Stimulated activated CD4-positive, alpha-beta T cell treated with anti-CD3 and anti-CD28 coated beads, Interleukin-1b, Interleukin-23, amount 100 ng/mL, for 1 hour (primary cell): ENCODE data around the gene CD3G.
"Not testable (repeated sequence)": the region's sequence is repeated elsewhere in the genome, so short reads cannot be mapped to it uniquely, and the experiment has no call there.

Source experiments
- DNase-seq, 2 donors: peaks; one replicate each; pipeline ENCODE4 v3.0.0-alpha.2; 2020; ENCODE audit warnings: low read depth in 2 of 2

The CD3G gene

GRCh38 chr11:118379497-118379896 lies 35.4 kb downstream of the CD3G start:
- no peak for DNase-seq

DNA sequence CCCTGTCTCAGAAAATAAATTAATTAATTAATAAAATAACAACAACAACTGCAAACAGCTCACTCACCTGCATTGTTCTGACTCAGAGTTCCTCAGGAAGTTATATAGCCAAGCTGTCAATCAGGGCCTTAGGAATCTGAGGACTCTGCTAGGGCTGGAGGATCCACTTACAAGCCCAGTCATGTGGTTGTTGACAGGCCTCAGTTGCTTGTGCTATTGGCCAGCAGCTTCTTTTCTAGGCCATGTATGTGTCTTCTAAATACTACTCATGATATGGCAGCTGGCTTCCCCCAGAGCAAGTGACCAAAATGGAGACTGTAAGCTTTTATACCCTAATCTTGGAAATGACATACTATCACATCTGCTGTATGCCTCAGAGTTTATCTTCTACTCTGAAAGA lies 36.4 kb downstream of the CD3G start:
- DNase-seq = no peak

DNA sequence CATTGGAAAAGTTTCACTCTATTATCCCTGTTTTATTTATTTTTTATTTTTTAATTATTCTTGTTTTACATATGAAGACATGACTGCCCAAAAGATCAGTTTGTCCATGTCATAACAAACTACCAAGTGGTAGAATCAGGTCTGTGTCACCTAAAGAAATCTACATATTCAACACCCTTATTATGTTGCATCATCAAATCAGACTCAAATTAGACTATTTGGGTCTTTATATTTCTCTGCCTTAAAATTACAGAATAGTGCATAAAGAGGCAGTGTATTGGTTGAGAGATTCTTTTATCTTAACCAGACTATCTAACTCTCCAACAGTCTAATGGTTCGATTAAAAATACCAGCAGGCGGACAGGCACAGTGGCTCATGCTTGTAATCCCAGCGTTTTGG lies 38.8 kb downstream of the CD3G start:
- DNase-seq = no peak

GRCh38 chr11:118383657-118384056 lies 39.5 kb downstream of the CD3G start:
- DNase-seq = no peak

DNA sequence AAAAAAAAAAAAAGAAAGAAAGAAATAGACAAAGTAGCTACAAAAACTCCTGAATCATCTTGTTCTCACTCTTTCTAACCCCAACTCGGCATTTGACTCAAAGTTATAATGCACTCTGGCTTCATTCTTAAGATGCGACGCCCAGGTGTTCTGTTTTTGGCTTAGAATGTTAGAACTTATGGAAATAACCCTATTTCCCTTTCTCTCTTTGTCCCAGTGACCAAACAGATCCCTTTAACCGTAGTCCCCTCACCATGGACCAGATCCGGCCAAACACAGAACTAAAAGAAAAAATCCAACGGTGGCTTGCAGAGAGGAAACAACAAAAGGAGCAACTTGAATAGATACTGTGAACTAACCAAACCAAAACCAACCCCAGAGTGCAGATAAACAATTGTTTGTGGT lies 52.0 kb downstream of the CD3G start:
- DNase-seq = no peak

DNA sequence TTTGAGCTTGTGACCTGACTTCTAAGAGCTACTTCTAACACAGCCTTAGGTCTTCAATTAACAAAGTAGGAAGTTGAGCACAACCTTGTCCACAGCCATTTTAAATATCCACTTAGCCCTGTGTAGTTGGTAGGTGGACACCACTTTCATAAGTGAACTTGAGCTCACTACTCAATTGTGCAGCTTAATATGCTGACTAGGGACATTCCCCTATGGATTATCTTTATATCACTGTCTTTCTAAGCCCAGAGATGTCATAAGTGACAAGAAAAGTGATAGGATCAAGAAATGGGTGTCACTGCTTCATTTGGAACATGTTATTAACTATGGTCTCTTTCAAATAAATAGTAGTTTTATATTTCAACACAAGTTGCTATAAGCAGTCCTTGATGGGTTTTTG lies 53.3 kb downstream of the CD3G start:
- DNase-seq = no peak

GRCh38 chr11:118398791-118399559 lies 54.8 kb downstream of the CD3G start:
- peak in 1 of 2 donors; percentile 14 for DNase-seq

- peak; percentile 77 to 81 for DNase-seq
Observed at GRCh38 chr11:118401151-118401879, 57.2 kb downstream of the CD3G start, which contains the start of gene ATP5MG. TSS of gene ATP5MG (plus strand) at chr11:118401606. CDS start at chr11:118401666, 60 bp downstream.

- no peak for DNase-seq
Observed at GRCh38 chr11:118401880-118402590, 57.9 kb downstream of the CD3G start.

DNA sequence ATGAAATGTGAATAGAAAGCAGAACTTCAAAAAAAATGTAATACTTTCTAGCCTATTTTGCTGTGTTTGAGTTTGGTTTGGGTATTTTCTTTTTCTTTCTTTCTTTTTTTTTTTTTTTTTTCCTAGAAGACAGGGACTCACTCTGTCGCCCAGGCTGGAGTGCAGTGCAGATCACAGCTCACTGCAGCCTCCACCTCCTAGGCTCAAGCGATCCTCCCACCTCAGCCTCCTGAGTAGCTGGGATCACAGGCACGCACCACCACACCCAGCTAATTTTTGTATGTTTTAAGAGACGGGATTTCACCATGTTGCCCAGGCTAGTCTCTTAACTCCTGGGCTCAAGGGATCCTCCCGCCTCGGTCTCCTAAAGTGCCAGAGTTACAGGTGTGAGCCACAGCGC lies 58.5 kb downstream of the CD3G start:
- DNase-seq = not testable (repeated sequence)
